AG08396 (cell line): ENCODE data around the gene MORC4.
A peak's percentile ranks its signal among the peaks of the same experiment; 100 is the strongest.
"Not testable (repeated sequence)": the region's sequence is repeated elsewhere in the genome, so short reads cannot be mapped to it uniquely, and the experiment has no call there.

Source experiments
- DNase-seq: peaks from one replicate; pipeline ENCODE4 v3.0.0; 2012; ENCODE audit warnings: low spot score, mixed read lengths

MORC4 gene

DNA sequence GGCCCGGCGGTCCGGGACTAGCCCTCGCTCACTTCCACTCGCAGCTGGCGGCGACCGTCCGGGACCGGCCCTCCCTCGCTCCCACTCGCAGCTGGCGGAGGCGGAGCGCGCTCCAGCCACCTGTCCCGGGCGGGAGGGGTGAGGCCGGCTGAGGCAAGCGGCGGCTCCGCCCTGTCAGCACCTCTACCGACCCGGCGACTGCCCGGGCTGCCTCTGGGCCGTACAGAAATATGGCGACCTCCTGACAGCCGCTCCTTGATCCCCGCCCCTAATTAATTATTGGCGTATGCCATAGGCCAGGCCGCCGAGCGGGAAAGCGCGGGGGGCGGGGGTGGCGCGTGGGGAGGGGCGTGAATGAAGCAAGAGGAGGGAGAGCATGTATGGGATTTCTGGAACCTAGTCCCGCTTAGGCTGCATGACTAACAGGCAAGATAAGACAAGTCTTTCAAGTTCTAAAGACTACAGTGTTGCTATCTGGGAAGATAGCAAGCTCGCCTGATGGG lies at the start of gene MORC4:
Gene MORC4 (minus strand): TSS at position 200 of the 503 bp plus-strand sequence. CDS start 243 bp downstream, outside the sequence.
- peak; percentile 58 for DNase-seq

DNA sequence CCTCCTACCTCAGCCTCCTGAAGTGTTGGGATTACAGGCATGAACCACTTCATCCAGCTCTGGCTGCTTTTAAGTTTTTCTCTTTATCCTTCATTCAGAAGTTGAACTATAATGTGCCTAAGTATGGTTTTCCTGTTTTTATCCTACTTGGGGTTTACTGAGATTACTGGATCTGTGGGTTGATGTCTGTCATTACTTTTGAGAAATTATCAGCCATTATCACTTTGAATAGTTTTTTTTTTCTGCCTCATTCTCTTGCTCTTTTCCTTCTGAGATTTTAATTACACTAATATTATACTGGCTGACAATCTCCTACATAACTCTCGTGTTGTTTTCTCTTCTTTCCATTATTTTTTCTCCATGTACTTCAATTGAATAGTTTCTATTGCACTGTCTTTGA lies 47.6 kb upstream of the MORC4 start:
- DNase-seq: no peak

DNA sequence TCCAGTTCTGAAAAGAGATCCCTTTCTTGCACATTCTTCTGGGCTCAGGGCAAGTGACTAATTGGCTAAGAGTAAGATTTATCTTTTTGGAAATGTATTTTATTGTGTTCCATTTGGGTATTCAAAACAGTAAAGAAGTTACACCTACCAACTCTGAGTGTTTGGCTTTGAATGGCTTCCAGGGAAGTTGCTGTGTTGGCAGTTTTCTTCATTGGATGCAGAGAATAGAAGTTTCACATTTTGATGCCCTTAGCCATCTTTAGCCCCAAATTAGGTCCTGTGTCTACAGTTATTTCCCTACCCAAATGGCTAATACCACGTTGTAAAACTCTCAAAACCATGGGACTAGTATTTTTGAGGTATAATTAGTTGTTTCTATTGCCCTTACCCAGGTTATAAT lies 29.7 kb upstream of the MORC4 start:
- DNase-seq: no peak

DNA sequence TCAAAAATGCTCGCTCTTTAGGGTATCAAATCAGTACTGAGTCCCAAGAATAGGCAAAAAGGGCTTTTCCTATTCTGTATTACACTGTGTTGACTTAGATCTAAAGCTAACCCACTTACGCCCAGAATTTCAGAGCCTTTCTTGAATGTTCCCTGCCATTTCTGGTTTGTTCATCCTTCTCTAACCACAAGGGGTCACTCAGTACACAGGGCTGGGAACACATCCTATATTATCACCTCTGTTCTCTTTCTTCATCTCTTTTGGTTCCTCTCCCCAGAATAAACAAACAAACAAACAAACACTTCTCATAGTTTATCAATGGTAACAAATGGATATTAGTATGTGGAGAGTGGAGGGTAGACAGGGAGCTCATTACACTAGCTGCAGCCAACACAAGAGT lies 25.5 kb upstream of the MORC4 start:
- DNase-seq: peak; percentile 8

DNA sequence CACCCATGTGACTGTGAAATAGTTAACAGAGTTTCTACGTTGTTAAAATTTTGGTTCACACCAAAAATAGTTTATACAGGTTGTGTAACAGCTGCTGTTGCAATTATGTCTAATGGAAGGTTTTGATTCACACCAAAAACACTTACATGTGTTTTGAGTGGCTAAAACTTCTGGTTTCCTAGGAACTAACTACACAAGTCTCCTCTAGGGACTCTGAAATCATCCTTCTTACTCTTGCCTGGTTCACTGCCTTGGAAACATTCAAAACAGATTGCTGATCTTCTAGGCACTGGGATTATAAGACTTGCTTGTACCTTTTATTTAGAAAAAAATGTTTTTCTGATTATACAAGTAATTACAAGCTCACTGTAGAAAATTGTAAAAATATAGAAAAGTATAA lies 14.9 kb upstream of the MORC4 start:
- DNase-seq: no peak

DNA sequence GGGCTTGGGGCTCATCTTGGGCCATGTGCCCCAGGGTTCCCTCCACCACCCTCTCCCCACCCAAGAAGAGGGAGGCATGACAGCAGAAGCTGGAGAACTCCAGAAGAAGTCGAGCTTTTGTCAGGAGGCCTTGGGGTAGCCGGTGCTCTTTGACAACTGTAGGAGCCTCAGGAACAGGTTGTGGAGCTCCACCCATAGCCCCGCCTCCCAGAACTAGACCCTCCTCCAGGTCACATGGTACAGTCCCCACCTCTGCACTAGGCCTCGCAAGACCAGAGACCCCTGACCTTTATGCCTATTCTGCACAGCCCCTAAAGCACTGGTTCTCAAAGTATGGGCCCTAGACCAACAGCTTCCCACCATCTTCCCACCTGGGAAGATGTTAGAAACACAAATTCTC lies 8.0 kb upstream of the MORC4 start:
- DNase-seq: no peak

DNA sequence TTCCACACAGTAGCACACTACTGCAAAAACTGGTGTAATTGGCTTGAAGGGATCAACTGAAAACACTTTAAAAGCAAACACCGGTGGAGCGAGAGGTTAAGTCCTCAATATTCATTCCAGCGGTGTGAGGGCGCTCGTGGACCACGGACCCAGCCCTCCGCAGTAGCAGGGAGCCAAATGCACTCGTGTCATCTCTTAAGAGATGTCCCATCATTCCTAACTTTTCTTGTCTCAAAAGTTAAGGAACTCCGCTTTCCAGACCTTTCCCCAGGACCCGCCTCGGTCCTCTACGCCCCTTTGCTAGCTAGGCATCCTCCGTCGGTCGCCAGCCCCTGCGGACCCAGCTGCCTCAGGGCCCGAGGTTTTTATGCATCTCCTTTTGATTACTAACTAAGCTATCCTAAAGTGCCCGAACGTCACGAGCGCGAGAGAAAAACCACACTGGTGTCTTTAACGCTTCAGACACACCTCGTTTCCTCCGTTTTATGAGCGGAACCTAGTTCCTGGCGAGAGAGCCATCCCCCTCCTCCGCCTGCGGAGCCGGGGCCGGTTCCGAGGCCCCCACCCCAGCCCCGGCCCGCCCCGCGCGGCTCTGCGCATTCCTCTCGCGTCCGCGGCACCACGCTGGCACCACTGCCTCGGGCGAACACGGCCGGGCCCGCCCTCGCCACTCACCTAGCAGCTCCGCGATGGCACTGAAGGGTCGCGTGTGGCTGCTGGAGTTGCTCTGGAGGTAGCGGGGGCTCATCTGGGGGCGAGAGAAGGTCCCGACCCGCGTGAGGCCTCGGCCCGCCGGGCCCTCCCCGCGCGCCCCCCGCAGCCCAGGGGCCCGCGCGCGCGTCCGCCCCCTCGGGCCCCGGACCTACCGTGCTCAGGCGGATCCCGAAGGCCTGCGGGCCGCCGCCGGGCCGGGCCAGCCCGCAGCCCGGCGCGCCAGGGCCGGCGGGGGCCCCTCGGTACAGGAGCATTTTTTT lies 723 bp downstream of the MORC4 start:
- peak; percentile 40 for DNase-seq

DNA sequence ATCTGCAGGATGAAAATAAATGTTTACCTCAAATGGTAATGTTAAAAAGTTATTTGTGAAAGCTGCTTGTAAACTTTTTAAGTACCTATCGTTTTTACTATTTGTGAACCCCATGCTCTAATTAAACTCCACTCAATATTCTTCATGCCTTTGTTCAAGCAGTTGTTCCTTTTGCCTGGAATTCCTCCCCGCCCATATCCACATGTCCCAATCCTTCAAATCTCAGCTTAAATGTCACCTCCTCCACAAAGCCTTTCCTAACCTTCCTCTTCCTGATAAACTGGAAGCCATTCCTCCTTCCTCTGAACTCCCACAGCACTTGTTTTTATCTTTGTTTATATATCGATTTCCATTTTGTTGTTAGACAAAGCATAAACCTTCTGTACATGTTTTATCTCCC lies 2.4 kb downstream of the MORC4 start:
- no peak for DNase-seq

DNA sequence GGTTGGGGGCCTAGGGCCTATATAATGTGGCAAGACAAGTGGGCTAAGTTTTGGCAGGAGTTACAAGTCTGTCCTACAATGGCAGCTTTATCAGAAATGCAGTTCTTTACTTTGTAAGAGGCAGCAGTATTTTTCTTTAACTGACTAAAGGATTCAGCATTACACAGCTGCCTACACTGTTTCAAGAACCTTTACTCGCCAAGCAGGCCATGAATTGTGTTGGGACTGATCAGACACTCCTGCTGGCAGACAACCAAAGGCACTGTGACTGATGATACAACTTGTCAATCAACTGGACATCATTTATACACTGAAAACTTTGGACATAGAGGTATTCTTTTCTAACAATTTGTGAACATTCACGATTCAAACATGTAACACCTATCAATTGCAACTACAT lies 4.3 kb downstream of the MORC4 start:
- no peak for DNase-seq

DNA sequence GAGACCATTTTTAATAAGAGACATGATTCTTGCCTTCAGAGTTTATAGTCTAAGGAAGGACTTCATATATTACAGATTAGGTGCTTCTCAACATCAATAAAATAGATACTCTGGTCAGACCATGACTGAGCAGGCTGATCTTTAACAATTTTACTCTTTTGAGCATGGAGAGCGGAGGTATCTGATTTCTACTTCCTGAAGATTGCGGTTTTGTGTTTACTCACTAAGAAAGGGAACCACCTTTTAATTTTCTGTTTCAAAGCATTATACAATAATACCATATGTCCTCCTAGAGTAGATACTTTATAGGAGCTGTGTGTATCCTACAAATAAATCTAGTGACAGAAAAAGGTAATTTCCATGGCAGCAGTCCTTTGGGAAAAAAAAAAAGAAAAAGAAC lies 12.5 kb downstream of the MORC4 start:
- DNase-seq: no peak

DNA sequence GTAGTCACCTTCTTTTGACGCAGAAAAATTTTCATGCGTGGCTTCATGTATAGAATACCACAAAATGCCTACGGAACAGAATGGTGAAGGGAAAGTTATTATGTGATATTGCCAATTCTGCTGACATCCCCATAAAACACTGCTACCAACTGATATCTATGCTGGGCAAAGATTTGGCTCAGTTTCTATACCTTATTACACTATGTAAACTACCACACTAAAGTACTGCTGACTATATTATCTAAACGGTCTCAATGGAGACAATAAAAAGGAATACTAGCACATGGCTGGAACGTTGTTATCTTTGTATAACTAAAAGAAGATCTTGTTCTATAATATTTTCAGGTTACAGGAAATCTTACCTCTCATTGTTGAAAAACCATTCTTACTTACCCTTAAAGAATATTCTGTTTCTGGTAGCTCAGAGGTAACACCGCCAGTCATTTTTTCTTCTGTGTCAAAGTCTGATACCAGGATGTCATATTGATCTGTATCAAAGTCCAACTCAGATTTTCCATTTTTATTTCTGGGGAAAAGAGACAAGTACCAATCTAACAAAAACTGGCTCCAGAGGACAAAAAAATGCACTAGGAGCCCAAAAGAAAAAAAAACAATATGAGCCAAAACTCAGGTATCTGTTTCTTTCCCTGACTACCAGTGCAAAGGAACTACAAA lies 18.9 kb downstream of the MORC4 start:
- no peak for DNase-seq

DNA sequence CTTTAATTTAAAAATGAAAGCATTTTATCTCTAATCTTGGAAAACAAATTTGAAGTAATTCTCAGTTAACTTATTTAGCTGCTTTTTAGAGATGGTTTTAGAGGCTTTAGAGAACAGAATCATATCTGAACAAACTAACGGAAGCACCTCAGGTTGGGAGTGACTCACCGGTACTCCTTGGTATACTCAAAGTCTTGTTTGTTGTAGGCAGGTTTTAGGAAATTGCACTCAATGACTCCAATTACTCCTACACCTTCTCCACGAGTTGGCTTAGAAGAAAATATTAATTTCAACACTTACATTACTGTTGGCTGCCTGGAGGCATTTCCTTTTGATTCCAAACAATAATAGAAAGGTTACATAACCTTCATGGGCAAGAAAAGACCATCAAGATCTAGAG lies 23.6 kb downstream of the MORC4 start:
- no peak for DNase-seq

DNA sequence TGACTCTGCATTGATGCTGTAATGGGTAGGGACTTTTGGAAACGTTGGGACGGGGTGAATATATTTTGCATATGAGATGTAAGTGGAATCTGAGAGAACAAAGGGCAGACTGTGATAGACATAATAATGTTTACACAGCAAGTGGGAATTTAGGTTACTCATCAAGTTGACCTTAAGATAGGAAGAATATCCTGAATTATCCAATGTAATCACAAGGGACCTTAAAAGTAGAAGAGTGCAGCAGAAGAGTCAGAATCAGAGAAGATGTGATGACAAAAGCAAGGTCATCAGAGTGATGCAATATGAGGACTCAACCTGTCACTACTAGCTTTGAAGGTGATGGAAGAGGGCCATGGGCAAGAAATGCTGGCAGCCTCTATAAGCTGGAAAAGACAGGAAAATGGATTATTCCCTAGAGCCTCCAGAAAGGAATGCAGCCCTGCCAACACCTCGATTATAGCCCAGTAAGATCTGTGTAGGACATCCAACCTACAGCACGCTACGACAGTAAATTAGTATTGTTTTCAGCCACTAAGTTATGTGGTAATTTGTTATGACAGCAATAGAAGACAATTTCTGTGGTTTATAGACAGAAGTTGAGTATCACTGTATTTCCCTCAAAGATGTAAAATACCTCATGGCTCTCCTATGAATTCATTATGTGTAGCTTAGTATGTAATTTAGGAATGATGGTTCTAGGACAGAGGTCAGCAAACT lies 26.4 kb downstream of the MORC4 start:
- no peak for DNase-seq

DNA sequence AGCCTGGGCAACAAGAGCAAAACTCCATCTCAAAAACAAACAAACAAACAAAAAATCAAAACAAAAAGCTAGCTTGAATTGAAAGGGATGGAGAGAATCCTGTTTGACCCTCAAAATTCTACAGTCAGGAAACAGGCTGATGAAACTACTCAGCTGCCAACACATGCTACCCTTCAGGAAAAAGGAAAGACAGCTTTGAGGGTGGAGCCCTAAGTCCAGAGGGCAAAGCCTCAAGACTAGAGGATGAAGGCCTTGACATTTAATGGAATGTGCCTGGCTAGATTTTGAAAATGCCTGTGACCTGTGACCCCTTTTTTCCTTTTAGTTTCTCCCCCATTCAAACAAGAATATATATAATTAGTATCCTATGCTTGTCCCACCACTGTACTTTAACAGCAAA lies 27.1 kb downstream of the MORC4 start:
- no peak for DNase-seq

DNA sequence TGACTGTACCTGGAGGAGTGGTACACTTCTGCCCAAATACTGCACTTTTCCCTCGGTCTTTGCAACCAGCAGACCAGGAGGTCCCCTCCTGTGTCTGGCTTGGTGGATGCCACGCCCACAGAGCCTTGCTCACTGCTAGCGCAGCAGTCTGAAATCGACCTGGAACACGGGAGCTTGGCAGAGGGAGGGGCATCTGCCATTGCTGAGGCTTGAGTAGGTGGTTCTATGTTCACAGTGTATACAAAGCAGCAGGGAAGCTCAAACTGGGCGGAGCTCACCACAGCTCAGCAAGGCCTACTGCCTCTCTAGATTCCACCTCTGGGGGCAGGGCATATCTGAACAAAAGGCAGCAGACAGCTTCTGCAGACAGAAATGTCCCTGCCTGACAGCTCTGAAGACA lies 33.5 kb downstream of the MORC4 start:
- not testable (repeated sequence) for DNase-seq

DNA sequence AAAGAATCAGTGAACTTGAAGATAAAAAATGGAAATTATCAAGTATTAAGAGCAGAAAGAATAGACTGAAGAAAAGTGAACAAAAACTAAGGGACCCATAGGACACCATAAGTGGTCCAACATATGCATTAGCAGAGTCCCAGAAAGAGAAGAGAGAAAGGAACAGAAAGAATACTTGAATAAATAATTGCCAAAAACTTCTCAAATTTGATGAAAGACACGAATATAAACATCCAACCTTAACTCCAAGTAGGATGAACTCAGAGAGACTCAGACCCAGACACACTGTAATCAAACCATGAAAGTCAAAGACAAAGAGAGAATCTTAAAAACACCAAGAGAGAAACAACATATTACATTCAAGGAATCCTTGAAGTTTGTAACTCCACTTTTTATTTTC lies 35.7 kb downstream of the MORC4 start:
- no peak for DNase-seq

DNA sequence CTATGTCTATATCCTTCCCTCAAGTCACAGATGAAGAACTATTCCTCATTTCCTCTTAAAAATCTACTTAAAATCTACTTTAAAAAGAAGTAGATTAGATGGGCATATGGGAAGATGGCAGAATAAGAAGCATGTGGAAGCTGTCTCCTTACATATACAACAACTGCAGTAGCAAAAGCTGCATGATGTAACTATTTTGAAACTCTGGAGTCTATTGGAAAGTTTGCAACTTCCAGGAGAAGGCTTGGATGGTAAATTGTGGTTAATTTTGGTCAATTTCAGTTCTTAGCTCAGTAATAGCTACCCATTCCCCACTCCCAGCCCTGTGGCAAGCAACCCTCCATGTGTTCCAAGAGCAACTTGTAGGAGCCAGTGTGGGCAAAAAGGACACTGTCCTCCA lies 36.9 kb downstream of the MORC4 start:
- DNase-seq: no peak

DNA sequence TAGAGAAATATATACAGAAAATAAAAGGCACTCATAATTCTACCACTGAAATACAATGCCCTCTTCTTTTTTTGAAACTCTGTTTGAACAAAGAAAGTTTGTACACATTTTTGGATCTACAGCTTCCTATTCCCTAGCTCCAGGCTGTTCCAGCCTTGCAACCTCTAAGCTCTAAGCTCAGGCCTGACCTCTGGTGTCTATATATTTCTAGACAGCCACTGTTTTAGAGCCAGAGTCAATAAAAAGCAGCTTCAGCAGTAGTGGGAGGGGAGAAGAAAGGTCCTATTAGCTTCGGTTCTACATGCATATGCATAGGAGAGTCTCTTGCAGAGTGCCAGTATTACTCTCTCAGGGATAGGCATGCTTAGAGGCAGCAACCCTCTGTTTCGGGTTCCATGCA lies 40.1 kb downstream of the MORC4 start:
- DNase-seq: no peak

DNA sequence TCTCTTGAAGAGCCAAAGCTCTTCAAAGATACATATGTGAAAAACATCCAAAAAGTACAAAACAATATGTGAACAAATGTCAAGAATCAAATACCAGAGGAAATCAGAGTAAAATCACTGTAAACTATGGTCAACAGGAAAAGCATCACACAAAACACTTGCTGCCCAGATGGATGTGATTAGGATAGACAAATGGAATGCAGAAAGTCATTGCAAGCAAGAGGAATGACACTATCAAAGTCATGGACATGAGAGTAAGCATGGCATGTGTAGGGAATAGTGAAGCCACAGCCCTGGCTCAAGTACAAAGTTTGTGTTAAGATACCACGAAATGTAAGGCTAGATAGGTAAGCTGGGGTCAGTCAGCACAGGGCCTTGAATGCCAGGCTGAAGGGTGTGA lies 42.2 kb downstream of the MORC4 start:
- DNase-seq: no peak

DNA sequence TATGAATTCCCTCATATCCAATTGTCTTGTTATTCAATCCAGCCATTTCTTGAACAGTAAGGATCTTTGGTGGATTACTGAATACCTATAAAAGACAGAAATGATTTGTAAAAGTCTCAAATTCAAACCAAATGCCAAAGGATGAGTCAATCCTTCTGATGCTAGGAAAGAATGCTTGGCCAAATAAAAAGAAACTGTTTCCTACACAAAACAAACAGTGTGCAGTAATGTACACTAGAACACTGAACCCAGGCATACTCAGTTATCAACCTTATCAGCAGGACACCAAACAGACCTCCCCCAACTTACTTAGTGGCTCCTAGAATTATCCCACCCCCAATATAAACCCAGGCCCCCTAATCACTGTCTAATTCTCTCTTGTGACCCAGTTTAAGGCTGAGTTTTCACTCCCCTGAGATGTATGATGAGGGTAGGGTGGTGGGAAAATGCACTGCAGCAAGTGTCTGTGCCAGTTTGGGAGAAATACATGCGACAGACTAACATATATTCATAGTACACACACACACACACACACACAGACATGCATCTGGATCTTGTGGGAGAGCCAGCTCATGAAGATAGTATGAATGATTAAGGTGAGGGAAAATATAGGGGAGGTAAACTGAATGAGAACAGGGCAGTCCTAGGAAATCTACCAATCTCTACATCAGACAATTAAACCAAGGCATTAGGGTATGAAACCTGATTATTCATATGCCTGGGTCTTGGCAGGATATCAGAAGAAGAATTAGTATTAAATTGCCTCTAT lies 44.8 kb downstream of the MORC4 start:
- no peak for DNase-seq

DNA sequence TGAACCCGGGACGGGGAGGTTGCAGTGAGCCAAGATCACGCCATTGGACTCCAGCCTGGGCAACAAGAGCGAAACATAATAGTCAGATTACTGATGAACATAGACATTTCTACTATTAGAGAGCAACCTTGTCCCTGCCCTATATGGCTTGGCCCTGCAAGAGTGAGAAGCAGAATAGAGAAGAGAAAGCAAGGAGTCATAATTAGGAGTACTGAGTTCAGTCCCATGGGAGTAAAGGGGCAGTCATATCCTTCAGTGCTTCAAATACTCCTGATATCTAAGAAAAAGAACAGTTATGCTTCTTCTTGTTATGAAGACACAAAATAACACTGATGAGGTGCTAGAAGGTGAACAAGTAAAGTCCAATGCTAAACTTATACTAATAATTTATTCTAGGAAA lies 46.0 kb downstream of the MORC4 start:
- no peak for DNase-seq

DNA sequence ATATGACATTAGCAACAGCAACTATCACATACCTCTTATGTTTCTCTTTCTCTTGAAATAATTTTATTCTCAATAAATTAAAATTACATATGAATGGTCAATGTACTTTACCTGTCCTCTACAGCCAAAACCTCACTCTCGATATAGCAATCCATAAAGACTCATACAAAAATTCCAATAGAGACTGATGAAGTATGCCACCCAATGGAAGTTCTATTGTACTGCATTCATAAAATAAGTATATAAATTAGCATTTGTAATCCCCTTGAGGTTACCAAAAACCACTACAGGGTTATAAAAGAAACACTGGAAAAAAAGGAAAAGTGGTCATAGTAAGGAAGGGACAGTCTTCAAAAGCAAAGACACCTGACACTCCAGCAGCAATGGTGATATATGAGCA lies 47.0 kb downstream of the MORC4 start:
- no peak for DNase-seq
